Astrocyte of the cerebellum (primary cell): Measurements from ENCODE around the gene CTNS.

Experiments
- DNase-seq: peaks from one replicate; pipeline ENCODE4 v3.0.0-alpha.2; 2011; ENCODE audit warnings: low read depth
- H3K4me3 ChIP-seq: 2 replicates; pipeline ENCODE4 v1.5.1; 2011; ENCODE audit warnings: mild to moderate bottlenecking, low read depth, low read length, moderate library complexity
- in situ Hi-C: cut with HindIII; loops from 2 replicates; pipeline ENCODE4 v1.10.0; 2017; ENCODE audit warnings: low sequenced_read_pairs
- TF ChIP-seq, protein P1 (sequence below): IDR thresholded peaks from 2 replicates; pipeline ENCODE4 v1.5.1; 2012; ENCODE audit warnings: low read length, low read depth, moderate library complexity, mild to moderate bottlenecking; ENCODE audit errors: missing control alignments

The CTNS gene

GRCh38 chr17:3594051-3594800, 42.3 kb upstream of the CTNS start:
- peak; percentile 83 for DNase-seq
- in situ Hi-C loops: no loop called here
- H3K4me3 ChIP-seq: no peak overlapping the region
- TF ChIP-seq, protein P1, sequence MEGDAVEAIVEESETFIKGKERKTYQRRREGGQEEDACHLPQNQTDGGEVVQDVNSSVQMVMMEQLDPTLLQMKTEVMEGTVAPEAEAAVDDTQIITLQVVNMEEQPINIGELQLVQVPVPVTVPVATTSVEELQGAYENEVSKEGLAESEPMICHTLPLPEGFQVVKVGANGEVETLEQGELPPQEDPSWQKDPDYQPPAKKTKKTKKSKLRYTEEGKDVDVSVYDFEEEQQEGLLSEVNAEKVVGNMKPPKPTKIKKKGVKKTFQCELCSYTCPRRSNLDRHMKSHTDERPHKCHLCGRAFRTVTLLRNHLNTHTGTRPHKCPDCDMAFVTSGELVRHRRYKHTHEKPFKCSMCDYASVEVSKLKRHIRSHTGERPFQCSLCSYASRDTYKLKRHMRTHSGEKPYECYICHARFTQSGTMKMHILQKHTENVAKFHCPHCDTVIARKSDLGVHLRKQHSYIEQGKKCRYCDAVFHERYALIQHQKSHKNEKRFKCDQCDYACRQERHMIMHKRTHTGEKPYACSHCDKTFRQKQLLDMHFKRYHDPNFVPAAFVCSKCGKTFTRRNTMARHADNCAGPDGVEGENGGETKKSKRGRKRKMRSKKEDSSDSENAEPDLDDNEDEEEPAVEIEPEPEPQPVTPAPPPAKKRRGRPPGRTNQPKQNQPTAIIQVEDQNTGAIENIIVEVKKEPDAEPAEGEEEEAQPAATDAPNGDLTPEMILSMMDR: no peak

- no peak for DNase-seq
- no peak overlapping the region for H3K4me3 ChIP-seq
- in situ Hi-C loops: no loop called here
- TF ChIP-seq, protein P1: no peak
These were observed 41.6 kb upstream of the CTNS start for GRCh38 chr17:3594976-3595375.

- no peak overlapping the region for H3K4me3 ChIP-seq
- TF ChIP-seq, protein P1: no peak
- in situ Hi-C loops: no loop called here
- DNase-seq: no peak
These were observed 39.6 kb upstream of the CTNS start for GRCh38 chr17:3596804-3597464.

GRCh38 chr17:3598078-3598477, 38.5 kb upstream of the CTNS start:
- no peak overlapping the region for H3K4me3 ChIP-seq
- no peak for DNase-seq
- TF ChIP-seq, protein P1: no peak
- in situ Hi-C loops: no loop called here

DNA sequence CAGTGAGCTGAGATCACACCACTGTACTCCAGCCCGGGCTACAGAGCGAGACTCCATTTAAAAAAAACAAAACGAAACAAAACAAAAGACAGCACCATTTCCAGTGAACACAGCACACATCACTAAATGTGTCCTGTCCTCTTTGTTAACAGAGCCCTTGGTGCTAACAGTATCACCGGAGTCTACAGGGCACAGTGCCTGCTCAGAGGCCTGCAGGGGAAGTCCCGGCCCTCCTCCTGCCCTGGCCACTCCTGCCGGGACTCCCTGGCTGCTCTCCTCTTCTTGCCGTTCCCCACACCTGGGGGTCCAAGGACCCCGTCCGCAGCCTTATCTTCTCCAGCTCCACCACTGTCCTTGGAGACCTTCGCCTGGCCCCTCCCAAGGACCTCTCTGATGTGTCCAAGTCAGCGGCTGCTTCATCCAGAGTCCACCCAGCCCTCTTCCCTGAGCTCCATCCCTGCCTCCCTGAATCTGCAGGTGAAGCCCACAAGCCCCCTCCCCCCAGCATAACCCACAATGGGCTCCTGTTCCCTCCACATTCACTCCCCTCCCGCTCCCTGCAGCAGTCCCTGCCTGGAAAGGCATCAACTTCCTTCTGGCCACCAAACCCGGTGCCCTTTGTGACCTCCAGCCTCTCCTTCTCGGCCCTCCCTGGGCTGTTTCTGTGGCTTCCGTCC, 35.9 kb upstream of the CTNS start:
- H3K4me3 ChIP-seq: no peak overlapping the region
- DNase-seq: no peak
- TF ChIP-seq, protein P1: no peak
- in situ Hi-C loops: no loop called here

- no peak for DNase-seq
These were observed 34.1 kb upstream of the CTNS start for GRCh38 chr17:3602499-3602898.

More at GRCh38 chr17:3602499-3602898, 34.1 kb upstream of the CTNS start:
- H3K4me3 ChIP-seq: no peak overlapping the region
- in situ Hi-C loops: no loop called here
- TF ChIP-seq, protein P1: peak; percentile 18
